AG04449 (cell line): ENCODE data around the gene IRGQ.

Source experiments
- CTCF ChIA-PET: fragments of 350-600 bp; formaldehyde crosslinking; extraction: SDS; loops from one replicate; lab custom pipeline; 2021; ENCODE audit warnings: antibody characterized with exemption; lab: Yijun Ruan, JAX
- POLR2A ChIA-PET: fragments of 400-600, 350-600 bp; formaldehyde crosslinking; extraction: SDS; loops from one replicate; lab custom pipeline; 2020; ENCODE audit warnings: antibody characterized with exemption, inconsistent platforms; lab: Yijun Ruan, JAX
- DNase-seq: peaks from one replicate; pipeline ENCODE4 v3.0.0-alpha.2; 2010; ENCODE audit warnings: low read depth, low spot score
- H3K4me3 ChIP-seq: 2 replicates; pipeline ENCODE4 v1.5.1; 2011; ENCODE audit warnings: low read depth, mild to moderate bottlenecking, control low read depth, low read length
- CTCF ChIP-seq: IDR thresholded peaks from one replicate; pipeline ENCODE4 v1.5.1; 2011; ENCODE audit warnings: mild to moderate bottlenecking, moderate library complexity, low read length, control low read depth, inconsistent platforms; ENCODE audit not compliant: insufficient read depth; ENCODE audit errors: missing control alignments

The IRGQ gene

GRCh38 chr19:43581467-43581866, 14.5 kb downstream of the IRGQ start:
- CTCF ChIA-PET = interaction anchor here (0.7 to 8.7 kb wide), 2 partner anchors 13 to 26 kb away, joined by 3 to 68 read pairs; partner anchors contain the start of genes IRGQ and ZNF576
- POLR2A ChIA-PET = no interaction called here
- DNase-seq = no peak
- no peak for TF ChIP-seq CTCF
- H3K4me3 ChIP-seq = no peak overlapping the region

- no peak overlapping the region for H3K4me3 ChIP-seq
- TF ChIP-seq CTCF = no peak
- DNase-seq = no peak
- POLR2A ChIA-PET = no interaction called here
- CTCF ChIA-PET = interaction anchor here (1.2 to 2.4 kb wide), 2 partner anchors 16 to 24 kb away, joined by 3 to 10 read pairs; no protein-coding TSS in a partner anchor
Observed at GRCh38 chr19:43578787-43579186, 17.1 kb downstream of the IRGQ start.

- DNase-seq = no peak
- TF ChIP-seq CTCF = no peak
- H3K4me3 ChIP-seq = peak overlapping the region; percentile 92
- POLR2A ChIA-PET = no interaction called here
- CTCF ChIA-PET = interaction anchor here (1.0 to 2.7 kb wide), 4 partner anchors 18 to 21 kb away, joined by 3 to 21 read pairs (median 15); no protein-coding TSS in a partner anchor
Observed at GRCh38 chr19:43575955-43576878, 19.7 kb downstream of the IRGQ start.

DNA sequence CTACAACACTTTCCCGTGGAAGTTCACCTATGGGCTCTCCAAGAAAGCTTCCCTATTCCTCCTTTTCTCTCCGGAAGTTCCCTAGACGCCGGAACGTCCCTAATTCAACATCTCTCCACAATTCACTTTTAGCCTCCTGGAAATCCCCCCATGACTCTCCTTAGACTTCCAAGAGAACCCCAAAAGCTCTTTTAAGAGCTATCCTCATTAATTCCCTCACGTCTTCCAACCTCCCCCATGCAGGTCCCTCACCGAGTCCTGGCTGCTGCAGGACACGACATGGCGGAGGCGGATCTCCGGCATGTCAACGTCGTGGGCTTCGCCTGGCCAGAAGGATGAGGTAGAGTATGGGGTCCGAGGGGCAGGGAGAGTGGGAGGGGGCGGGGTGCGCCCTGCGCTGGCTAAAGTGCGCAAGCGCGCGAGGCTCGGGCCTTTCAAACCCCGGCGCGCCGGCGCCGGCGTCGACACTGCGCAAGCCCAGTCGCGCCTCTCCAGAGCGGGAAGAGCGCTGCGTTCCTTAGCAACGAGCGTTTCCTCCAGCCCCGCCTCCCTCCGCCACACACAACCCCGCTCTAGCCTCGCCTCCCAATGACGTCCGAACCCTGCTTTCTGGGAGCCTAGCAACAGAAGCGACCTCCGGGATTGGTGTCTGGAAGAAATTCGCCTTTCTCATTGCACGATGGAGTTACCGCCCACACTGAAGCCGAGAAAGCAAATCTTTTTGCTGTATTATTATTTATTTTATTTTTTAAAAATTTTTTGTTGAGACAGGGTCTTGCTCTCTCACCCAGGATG, 20.6 kb downstream of the IRGQ start, which contains the start of the genes PINLYP and XRCC1:
Gene PINLYP (plus strand): TSS at position 646 of the 795 bp plus-strand sequence. CDS start 1,391 bp downstream, outside the sequence.
Gene XRCC1 (minus strand): TSS at position 372 of the 795 bp plus-strand sequence. CDS start 69 bp downstream, at position 303.
- peak; percentile 80 for DNase-seq
- CTCF ChIA-PET = interaction anchor here (0.6 to 2.7 kb wide), 7 partner anchors 9 to 128 kb away, joined by 3 to 21 read pairs (median 4); no protein-coding TSS in a partner anchor
- H3K4me3 ChIP-seq = peak within 1 kb of the TSS; percentile 92
- no peak for TF ChIP-seq CTCF
- POLR2A ChIA-PET = interaction anchor here (0.7 to 0.8 kb wide), 2 partner anchors 9 to 19 kb away, joined by 3 to 4 read pairs; no protein-coding TSS in a partner anchor

DNA sequence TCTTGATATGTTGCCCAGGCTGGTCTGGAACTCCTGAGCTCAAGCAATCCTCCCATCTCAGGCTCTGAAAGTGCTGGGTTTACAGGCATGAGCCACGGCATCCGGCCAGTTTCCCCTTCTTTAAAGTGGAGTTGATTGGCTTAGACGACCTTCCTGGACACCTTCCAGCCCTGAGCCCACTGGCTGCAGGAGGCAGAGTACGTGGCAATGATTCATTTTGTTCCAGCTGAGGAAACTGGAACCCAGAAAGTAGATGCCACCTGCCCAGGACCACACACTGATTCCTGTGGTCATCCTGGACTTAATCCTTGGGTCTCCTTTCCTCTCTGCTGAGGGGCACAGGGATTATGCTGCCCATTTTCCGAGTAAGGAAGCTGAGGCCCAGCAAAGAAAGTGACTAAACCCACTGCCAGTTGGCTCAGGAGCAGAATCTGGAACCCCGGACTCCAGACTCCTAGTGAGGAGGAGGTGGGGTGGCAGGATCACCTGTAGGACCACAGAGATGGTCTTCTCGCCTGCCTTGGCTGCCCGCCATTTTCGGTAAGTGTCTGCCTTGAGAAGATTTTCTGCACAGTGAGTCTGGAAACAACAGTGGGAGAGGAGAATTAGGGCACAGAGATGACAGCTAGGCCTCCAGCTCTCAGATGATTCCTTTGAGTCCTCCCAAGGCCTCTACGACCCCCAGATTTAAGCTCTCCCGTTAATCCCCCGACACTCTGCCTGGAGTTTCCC, 21.3 kb downstream of the IRGQ start:
- peak overlapping the region; percentile 92 for H3K4me3 ChIP-seq
- no peak for DNase-seq
- no peak for TF ChIP-seq CTCF
- ChIA-PET POLR2A (interaction anchor here (0.7 to 0.8 kb wide), 2 partner anchors 10 to 20 kb away, joined by 3 to 4 read pairs; no protein-coding TSS in a partner anchor), CTCF (interaction anchor here (0.8 to 2.7 kb wide), 6 partner anchors 9 to 127 kb away, joined by 3 to 21 read pairs (median 4); no protein-coding TSS in a partner anchor)
